Fibroblast of villous mesenchyme (primary cell): ENCODE results near the gene DMRTC2. TPM values are rescaled to one million over a fixed set of nuclear protein-coding genes. Genes with fewer than 3 reads are reported as not detected.

ENCODE experiments used
- DNase-seq: peaks from one replicate; pipeline ENCODE4 v3.0.0-alpha.2; 2010; ENCODE audit warnings: low read depth
- H3K4me3 ChIP-seq: 2 replicates; pipeline ENCODE4 v1.5.1; 2011; ENCODE audit warnings: low read depth, mild to moderate bottlenecking, low read length
- small RNA-seq: library from RNA; depleted of rRNA; stranded (forward); fragments of <200 nt; gene quantifications from one replicate; pipeline ENCODE3, GENCODE V24; 2012
- total RNA-seq: library from RNA; depleted of rRNA; stranded (reverse); fragments of >200 nt; gene quantifications from 2 replicates; pipeline ENCODE4 v1.2.3, GENCODE V29; 2012
- TF ChIP-seq, protein P1 (sequence below): IDR thresholded peaks from 2 replicates; pipeline ENCODE4 v1.5.1; 2012; ENCODE audit warnings: low read depth, mild to moderate bottlenecking, low read length; ENCODE audit not compliant: insufficient read depth

The DMRTC2 gene
- total RNA-seq, 1 donor: not detected

DNA sequence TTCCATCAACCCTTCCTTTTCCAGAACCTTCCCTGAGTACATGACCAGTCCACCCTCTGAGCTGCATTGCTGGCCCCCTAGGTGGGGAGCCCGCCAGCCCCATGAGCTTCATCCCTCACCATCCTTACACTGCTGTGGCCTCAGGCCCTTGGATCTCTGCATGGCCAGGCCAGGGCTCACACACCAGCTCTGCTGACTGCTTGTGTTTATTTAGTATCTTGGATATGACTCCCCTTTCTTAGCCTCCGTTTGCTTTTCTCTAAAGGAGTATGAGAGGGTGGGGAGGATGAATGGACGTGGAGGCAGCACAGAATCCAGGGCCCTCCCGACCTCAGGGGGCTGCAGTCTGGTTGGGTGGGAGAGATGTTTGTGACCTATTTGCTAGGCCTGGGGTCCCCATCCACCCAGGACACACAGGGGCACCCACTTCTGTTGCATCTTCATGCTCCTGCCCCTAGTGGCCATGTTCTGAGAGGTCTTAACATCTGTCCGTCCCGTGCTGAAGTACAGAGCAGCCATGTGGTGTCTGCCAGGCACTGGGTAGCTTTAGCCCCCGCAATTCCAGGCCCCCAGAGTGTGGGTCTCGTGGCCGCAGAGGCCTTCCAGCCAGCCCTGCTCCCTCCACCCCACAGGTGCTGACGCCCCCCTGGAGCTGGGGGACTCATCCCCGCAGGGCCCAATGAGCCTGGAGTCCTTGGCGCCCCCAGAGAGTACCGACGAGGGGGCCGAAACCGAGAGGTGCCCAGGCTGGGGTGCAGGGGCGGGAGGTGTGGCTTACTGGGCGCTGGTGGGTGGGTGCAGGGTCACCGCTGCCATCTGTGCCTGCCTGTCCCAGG, 51.1 kb downstream of the DMRTC2 start:
- TF ChIP-seq, protein P1, sequence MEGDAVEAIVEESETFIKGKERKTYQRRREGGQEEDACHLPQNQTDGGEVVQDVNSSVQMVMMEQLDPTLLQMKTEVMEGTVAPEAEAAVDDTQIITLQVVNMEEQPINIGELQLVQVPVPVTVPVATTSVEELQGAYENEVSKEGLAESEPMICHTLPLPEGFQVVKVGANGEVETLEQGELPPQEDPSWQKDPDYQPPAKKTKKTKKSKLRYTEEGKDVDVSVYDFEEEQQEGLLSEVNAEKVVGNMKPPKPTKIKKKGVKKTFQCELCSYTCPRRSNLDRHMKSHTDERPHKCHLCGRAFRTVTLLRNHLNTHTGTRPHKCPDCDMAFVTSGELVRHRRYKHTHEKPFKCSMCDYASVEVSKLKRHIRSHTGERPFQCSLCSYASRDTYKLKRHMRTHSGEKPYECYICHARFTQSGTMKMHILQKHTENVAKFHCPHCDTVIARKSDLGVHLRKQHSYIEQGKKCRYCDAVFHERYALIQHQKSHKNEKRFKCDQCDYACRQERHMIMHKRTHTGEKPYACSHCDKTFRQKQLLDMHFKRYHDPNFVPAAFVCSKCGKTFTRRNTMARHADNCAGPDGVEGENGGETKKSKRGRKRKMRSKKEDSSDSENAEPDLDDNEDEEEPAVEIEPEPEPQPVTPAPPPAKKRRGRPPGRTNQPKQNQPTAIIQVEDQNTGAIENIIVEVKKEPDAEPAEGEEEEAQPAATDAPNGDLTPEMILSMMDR: peak; percentile 19
- DNase-seq: no peak

DNA sequence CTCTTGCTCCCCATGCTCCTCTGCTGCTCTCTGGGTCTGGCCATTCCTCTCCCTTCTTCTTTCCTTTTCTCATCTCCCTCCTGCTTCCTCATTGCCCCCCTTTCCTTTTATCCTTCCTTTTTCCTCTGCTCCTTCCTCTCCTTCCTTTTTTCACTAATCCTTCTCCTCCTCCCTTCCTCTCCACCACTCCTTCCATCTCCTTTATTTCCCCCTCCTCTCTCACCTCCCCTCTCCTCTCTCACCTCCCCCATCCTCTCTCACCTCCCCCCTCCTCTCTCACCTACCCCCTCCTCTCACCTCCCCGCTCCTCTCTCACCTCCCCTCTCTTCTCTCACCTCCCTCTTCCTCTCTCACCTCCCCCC, 51.7 kb downstream of the DMRTC2 start:
- H3K4me3 ChIP-seq: no peak overlapping the region
- TF ChIP-seq, protein P1: no peak
- DNase-seq: no peak

More for the DNA sequence above, 51.1 kb downstream of the DMRTC2 start:
- H3K4me3 ChIP-seq: no peak overlapping the region

DNA sequence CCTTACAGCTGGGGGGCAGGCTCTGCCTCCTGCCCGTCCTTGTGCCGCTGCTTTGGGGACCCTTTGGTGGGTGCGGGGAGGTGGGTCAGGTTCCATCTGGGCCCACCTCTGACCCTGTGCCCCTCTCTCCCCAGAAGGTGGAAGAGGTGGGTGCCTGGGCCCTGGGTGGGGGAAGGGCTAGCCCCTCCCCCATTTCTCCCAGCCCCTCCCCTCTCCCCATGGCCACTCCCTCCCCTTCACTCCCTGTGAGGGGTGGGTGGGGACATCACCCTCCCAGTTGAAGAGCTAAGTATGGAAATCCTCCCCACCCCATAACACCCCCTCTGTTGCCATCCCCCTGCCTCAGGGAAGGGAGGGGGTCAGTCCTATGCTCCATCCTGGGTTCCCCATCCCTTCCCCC, 52.3 kb downstream of the DMRTC2 start:
- no peak for DNase-seq
- H3K4me3 ChIP-seq: no peak overlapping the region
- TF ChIP-seq, protein P1: no peak

DNA sequence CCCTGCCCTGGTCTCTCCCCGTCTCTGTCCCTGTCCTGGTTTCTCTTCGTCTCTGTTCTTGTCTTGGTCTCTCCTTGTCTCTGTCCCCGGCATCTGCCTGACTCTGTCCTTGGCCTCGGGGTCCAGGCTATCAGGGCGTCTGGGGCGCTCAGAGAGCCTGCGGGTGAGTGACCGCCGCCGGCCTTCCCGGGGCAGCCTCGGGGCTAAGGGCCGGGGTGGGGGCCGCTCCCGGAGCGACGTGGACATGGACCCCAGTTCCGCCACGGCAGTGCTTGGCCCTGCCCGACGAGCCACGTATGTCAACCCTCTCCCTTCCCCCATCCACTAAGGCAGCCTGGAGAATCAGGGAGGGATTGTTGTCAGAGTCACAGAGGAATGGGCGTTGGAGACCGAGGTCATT, 53.0 kb downstream of the DMRTC2 start:
- no peak overlapping the region for H3K4me3 ChIP-seq
- TF ChIP-seq, protein P1: no peak
- DNase-seq: no peak

DNA sequence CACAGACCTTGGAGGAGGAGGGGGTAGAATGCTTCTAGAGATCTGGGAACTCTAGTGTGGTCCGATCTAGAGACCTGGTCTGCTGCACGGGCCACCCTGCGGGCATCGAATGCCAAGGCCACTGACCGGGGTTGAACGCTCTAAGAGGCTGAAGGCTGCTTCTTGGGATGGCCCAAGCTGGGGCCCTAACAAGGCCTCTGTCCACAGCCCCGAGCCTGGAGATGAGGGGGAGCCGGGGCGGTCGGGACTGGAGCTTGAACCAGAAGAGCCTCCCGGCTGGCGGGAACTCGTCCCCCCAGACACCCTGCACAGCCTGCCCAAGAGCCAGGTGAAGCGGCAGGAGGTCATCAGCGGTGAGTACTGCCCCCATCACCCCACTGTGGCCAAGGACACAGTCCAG, 53.4 kb downstream of the DMRTC2 start:
- TF ChIP-seq, protein P1: no peak
- no peak for DNase-seq
- no peak overlapping the region for H3K4me3 ChIP-seq

Small RNA genes within 50 kb of the gene (small RNA-seq; reads per million reads assigned to genes)
- gene MIR6797: not detected

Other genes with a start within 250 kb of the DMRTC2 start
- not detected in 2 replicates for gene CEACAM4, start 218.0 kb upstream of the DMRTC2 start, total RNA-seq
- not detected in 2 replicates for gene CEACAM7, start 156.8 kb upstream of the DMRTC2 start, total RNA-seq
- not detected in 2 replicates for gene CEACAM5, start 136.4 kb upstream of the DMRTC2 start, total RNA-seq
- gene CEACAM6, start 89.5 kb upstream of the DMRTC2 start, total RNA-seq: not detected in 2 replicates
- gene CEACAM3, start 48.5 kb upstream of the DMRTC2 start, total RNA-seq: not detected in 2 replicates
- gene LYPD4, start 359 bp upstream of the DMRTC2 start, total RNA-seq: not detected in 2 replicates
- gene RPS19, start 15.2 kb downstream of the DMRTC2 start, total RNA-seq: 600 and 662 TPM in 2 replicates
- not detected in 2 replicates for gene CD79A, start 32.2 kb downstream of the DMRTC2 start, total RNA-seq
- 35.0 and 38.3 TPM in 2 replicates for gene ARHGEF1, start 38.1 kb downstream of the DMRTC2 start, total RNA-seq
- under 0.01 TPM in 1 of 2 replicates, not detected in the other for gene ERFL, start 83.4 kb downstream of the DMRTC2 start, total RNA-seq
- 105 and 173 TPM in 2 replicates for gene RABAC1, start 114.3 kb downstream of the DMRTC2 start, total RNA-seq
- gene ATP1A3, start 149.2 kb downstream of the DMRTC2 start, total RNA-seq: not detected in 2 replicates
- not detected in 2 replicates for gene GRIK5, start 225.2 kb downstream of the DMRTC2 start, total RNA-seq
- 13.5 and 19.0 TPM in 2 replicates for gene ZNF574, start 231.1 kb downstream of the DMRTC2 start, total RNA-seq